Left renal pelvis (tissue), 4 donors: Measurements from ENCODE around the gene SMOC2. TPM values are rescaled to one million over a fixed set of nuclear protein-coding genes. Genes with fewer than 3 reads are reported as not detected.

ENCODE experiments used
- DNase-seq, 4 donors: peaks; one replicate each; pipeline ENCODE4 v3.0.0-alpha.2; 2013; ENCODE audit warnings: low read depth in 4 of 4, low spot score in 3 of 4
- polyA plus RNA-seq, 4 donors: library from polyadenylated mRNA; unstranded; fragments of 120-200 nt; gene quantifications; one replicate each; pipeline ENCODE4 v1.2.1, GENCODE V29; 2013; ENCODE audit not compliant: insufficient read length in 4 of 4

SMOC2 gene, protein sequence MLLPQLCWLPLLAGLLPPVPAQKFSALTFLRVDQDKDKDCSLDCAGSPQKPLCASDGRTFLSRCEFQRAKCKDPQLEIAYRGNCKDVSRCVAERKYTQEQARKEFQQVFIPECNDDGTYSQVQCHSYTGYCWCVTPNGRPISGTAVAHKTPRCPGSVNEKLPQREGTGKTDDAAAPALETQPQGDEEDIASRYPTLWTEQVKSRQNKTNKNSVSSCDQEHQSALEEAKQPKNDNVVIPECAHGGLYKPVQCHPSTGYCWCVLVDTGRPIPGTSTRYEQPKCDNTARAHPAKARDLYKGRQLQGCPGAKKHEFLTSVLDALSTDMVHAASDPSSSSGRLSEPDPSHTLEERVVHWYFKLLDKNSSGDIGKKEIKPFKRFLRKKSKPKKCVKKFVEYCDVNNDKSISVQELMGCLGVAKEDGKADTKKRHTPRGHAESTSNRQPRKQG
- polyA plus RNA-seq: 100 to 1,000 TPM in 1 of 4 donors, 10 to 100 TPM in 3; 19.7 to 420 (median 40.8) TPM

DNA sequence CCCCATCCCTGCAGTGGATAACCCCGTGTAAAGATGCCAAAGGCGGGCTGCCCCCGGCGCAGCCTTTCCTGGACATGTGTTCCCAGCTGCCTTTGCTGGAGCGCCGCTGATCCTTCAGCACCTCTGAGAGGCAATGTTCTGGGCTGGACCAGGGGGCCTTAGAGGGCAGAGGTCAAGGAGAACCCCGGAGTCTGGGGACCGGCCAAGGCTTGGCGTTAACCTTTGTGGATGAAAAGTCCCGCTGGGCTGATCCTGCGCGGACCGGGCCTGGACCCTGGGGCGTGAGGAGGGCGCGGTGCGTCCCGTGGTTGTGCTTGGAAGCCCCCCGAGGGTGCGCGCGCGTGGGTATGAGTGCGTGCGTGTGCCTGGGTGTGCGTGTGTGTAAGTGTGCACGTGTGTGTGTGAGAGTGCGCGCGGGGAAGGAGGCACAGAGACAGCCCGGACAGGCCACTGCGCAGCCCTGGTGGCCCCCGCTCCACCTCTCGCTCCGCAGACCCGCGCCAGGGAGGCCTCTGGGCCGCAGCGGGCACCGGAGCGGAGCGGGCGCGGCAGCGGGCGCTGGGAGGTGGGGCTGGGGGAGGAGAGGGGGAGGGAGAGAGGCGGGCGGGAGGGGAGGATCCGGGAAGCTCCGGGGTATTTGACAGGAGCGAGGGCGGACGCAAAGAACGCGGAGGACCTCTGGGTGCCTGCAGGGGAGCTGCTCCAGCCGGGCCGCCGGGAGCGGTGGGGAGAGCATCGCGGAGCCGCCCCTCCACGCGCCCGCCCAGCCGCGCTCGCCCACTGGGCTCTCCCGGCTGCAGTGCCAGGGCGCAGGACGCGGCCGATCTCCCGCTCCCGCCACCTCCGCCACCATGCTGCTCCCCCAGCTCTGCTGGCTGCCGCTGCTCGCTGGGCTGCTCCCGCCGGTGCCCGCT is at the start of gene SMOC2:
Gene SMOC2 (plus strand): TSS at position 665 of the 914 bp plus-strand sequence. CDS start 187 bp downstream, at position 852.
- no peak for DNase-seq

DNA sequence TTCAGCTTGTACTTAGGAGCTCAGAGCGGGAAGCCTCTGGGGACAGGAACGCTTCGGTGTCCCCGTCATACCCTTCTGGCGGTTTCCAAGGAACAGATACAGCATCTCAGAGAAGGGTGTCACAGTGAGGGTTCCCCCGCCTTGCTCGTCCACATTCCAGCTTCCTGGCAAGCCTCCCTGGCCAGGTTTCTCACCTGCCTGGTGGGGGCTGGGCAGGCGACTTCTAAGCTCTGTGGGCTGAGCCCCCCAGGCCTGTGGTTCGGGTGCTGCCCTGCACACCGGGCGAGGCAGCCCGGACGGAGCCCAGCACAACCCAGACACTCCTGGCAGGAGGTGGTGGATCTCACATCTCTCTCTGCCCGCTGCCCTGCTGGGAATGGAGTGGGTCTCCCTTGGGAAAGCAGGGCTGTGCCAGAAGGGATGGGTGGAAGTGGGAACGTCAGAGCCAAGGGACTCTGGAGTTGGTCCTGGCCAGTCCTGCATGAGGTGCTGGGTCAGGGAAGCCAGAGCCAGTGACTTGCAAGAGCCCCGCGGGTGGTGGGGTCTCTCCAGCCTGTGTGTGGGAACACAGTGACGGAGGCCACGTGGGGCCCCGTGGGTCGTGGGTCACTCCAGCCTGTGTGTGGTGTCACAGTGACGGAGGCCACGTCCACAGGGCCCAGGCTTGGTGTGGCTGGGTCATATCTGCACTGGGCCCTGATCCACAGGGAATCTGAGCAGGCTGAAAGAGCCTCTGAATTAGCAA is 47.7 kb upstream of the SMOC2 start:
- no peak for DNase-seq

DNA sequence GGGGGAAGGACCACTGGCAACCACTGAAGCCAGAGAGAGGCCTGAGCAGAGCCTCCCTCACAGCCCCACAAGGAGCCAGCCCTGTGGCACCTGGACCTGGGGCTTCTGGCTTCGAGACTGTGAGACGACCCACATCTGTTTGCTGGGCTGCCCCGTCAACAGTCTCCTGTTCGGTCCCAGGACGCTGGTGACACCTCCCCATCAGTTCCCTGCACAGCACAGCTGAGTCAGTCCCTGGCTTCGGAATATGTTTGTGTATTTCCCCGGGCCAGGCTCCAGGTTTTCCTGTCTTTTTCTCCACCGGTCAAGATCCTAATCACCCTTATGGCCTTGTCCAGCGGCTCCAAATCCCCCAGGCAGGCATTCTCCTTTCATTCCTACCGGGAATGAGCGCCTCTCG is 46.4 kb upstream of the SMOC2 start:
- DNase-seq: no peak

DNA sequence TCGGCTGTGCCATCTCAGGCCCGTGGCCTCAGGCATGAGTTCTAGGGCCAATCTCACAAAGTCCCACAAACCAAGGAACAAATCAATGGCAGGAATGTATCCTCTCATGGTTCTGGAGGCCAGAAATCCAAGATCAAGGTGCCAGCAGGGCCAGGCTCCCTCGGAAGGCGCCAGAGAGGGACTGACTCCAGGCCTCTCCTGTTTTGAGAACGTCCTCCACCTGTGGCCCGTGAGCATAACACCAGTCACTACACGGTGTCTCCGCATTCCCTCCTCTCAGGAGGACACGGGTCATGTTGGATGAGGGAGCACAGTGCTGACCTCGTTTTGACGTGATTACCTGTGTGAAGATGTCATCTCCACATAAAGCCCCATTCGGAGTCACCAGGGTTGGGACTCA is 45.0 kb upstream of the SMOC2 start:
- no peak for DNase-seq

DNA sequence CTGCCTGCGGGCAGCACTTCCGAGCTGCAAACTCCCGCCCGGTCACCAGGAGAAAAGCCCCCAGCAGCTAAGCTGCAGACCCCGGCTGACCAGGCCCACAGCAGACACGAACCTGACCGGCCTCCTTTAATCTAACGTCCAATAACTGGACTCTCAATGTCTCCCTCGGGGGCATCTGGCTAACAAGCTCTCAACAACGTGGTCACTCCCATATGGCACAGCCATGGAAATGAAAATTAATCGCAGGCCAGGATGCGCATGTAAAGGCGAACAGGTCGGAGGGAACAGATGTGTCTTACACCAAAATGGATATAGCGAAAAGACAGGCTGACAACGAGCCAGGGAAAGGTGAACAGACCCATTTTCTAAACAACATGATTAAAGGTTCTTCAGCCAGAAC is 44.4 kb upstream of the SMOC2 start:
- DNase-seq: no peak

DNA sequence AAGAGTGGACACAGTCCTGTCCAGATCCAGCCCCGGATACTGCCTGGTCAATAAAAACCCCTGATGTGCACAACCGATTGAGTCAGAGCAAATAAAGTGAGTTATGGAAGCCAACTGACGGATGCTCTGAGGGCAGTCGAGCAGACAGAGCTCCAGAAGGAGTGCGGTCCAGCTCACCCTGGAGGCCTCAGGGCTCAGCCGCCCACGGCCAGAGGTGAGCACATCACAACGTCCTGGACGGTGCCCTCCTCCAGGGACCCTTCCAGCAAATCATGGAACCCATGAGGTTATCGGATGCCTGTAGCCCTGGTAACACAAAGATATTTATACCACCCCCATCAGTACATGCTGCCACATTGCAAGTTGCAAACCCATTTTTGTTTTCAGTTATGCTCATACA is 44.0 kb upstream of the SMOC2 start:
- no peak for DNase-seq

DNA sequence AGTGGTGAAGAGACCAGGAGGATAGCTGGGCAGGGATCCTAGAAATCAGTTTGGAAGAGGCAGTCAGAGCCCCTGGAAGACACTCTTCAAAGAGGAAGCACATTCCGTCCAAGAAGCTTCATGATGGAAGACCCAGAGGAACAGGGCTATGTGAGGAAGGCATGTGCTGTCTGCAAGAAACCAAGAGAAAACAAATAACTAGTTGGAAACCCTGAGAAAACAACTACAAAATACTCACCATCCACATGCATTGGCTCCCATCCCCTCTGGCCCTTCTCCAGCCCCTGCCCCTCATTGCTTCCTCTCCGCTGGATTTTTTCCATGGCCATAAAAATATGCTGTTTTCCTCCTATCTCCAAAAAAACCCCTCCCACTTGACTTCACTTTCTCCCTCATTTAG is 40.9 kb upstream of the SMOC2 start:
- no peak for DNase-seq

DNA sequence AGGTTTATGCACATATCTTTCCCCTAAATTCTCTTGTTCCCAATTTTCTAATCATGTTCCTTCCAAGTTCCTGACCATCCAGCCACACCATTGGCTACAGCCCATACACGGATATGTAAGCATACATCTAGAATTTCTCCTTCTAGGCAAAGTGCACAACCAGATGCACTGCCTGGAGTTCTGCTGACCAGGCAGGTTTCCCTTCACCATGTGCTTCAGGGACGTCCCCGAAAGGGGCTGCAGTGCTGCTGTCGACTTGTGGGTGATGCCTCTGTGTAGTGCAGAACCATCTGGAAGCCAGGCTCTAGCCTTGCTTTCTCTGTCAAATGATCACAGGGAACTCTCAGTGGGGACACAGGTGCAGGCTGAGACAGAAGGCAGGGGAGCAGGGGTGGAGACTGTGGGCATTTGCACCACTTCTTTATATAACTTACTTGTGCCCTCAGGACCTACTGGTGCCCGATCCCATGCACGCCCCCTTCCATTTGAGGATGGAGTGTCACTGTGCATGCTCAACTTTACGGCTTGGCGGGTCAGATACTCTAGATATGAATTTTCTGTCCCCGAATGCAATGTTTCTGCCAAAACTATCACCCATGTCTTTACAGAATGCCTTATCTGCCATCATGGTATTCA is 37.5 kb upstream of the SMOC2 start:
- no peak for DNase-seq

DNA sequence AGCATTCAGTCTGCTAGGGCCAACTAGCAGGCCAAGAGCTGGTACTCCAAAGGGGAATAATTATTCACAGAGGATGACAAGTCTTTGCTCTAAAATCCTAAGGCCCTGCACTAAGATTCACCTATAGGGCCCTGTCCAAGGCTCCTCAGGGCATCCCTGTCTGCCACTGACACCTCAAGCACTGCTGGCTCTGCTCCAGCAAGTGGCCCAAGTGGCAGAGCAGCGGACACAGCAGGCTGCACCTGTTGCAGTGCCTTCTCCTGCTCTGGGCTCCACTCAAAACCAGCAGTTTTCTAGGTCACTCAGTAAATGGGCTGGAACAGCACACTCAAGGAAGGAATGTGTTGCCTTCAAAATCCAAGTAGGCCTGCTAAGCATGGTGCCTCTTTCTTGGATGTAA is 36.4 kb upstream of the SMOC2 start:
- DNase-seq: no peak

DNA sequence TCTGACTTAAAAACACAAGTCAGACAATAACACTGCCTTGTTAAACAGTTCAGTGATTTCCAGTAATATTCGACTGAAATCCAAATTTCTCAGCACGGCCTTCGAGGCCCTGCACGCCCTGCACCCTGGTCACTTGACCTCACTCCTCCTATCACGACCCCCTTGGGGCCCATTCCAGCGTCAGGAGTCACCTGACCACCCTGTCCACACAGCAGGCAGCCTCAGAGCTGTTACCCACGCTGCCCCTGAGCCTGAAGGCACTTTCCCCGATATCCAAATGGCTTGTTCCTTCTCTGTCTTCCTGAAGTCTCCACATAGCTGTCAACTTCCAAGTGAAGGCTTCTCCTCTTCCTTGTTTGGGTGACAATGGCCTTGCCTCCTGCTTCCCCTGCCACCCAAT is 33.1 kb upstream of the SMOC2 start:
- DNase-seq: no peak

DNA sequence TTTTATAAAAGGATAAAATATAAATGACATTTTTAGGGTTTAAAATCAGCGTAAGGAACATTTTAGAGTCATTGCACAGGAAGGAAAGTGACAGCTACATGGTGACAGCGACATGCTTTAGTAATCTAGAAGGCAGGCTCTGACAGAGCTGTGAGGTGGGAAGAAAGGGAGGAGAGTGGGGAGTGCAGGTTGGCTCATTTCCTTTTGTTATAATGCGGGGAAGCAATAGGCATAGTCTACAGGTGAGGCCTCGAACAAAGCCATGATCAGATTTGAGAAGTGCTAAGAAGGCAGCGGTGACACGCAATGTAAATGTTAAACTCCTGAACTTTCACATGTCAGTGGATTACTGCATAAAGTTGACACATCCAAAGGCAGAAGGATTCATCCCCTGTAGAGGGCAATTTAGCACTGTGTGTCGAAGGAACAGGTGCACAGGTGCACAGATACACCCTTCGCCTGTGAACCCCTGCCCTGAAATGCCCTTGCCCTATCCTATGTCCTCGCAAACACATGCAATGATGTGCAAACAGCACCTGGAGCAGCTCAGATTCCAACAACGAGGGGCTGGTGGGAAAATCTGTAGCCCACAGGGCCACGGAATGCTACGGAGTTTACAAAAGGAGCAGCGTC is 32.4 kb upstream of the SMOC2 start:
- DNase-seq: no peak

DNA sequence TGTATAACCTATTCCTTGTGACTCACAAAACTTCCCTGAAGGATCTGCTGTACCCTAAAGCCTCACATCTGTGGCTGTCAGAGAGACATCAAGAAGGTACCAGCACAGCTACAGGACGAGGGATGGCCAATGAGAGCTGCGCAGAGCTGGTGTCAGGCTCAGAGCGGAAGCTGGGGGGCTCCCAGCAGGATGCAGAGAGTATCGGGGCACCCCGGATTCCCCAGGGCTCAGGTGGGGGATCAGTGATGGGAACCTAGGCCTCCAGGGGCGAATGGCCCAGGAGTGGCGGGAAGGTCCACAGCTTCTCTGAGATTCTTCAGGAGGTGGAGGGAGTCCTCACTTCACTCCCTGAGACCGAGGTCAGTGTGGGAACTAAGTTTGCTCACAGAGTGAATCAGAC is 30.9 kb upstream of the SMOC2 start:
- DNase-seq: no peak

DNA sequence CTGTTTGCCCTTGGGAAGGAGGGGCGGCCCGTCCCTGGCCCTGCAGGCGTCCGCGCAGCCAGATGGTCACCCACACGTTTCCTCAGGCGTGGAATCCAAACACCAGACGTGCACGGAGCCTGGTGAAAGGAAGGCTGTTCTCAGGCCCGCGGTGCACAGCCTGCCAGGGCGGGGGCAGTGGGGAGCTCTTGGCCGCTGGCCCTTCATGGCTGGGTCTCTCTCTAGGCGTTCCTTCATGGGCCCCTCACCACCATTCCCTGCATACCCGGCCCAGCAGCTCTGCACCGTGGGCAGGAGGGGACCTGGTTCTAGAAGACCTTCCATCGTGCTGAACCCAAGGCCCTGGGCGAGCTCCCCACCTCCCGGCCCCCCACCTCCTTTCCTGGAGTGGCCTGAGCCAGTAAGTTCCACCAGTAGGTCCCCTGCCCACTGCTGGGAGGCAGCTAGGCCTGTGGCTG is 30.4 kb upstream of the SMOC2 start:
- no peak for DNase-seq

DNA sequence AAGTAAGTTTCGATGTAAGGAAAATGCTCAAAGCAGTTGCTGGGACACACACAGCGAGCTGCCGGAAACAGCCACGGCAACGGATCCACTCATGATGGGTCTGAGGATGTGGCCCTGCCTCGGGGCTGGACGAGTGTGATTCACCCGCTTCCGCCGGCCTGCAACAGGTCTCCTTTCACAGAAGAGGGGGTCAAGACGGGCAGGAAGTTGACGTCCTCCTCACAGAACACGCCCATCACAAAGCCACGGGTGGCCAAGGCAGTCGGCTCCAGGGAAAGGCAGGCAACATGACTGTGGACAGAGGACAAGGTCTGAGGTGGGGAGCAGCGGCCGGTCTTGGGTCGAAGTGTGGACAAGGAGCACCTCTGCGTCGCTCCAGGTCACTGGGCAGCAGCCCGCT is 29.9 kb upstream of the SMOC2 start:
- DNase-seq: no peak

DNA sequence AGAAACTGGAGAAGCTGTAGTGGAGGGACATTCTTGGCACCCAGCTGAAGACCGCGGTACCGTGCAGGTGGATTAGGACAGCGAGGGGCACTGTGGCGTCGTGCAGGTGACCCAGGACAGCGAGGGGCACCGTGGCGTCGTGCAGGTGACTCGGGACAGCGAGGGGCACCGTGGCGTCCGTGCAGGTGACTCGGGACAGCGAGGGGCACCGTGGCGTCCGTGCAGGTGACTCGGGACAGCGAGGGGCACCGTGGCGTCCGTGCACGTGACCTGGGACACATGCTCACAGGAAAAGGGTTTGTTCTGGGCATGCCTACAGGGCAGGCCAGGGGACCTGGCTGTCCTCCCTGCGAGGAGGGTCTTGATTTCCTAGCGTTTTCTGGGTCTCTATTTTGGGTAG is 29.2 kb upstream of the SMOC2 start:
- no peak for DNase-seq

DNA sequence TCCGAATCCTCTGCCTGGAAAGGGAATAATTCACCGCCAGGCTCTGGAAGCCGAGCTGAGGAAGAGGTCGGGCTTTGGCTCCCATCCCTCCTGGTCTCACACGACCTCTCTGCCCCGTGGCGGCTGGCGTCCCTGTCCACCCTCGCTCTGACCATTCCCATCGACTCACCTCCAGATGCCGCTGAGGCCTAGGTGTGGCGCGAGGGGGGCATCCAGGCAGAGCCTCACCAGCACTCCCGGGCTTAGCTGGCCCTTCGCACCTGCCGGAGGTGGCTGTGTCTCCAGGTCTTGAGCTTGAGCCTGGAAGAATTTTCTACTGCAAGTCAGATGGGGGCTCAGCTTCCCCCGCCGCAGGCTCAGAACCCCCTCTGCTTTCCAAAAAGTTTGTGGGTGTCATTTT is 28.5 kb upstream of the SMOC2 start:
- DNase-seq: no peak

DNA sequence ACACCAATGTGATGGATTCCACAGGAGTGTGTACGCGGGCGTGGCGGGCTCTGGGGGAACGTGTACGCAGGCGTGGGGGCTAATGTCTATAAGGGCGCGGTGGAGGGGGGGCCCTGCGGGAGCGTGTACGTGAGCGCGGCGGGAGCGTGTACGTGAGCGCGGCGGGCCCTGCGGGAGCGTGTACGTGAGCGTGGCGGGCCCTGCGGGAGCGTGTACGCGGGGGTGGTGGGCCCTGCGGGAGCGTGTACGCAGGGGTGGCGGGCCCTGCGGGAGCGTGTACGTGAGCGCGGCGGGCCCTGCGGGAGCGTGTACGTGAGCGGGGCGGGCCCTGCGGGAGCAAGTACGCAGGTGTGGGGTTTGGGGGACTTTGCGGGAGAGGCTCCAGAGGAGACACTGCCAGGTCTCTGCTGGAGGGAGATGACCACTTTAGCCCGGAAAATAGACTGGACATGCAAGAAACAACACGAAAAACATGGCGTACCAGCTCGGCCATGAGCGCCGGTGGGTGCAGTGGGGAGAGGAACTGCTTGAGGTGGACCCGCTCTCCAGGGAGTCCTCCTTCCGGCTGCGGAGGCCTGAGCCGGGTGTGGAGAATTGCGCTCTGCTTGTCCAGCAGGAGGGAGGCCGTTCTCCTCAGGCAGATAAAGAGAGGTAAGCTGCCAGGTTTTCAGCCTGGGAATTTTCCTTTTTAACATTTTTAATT is 27.8 kb upstream of the SMOC2 start:
- DNase-seq: no peak

DNA sequence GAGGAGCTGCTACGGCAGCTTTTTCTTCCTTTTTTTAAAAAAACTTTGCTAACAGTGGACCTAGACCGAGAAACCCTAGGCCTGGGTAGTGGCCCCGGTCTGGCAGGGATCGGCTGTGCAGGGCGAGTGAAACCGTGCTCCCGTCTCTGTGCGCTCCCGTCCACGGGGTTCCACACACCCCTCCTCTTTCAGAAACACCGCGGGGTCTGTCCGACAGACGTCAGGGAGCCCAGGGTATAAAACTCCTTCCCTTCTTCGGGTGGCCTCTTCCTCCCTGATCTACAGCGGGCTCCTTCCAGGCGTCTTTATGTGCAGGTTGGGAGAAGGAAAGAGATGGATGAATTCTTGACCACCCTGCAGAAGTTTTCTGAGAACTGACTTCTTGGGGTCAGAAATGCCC is 27.1 kb upstream of the SMOC2 start:
- no peak for DNase-seq
